HL-60 (cell line): ENCODE data around the gene SYNGR4.

Experiments used
- DNase-seq, 2 experiments: peaks; one replicate each; pipeline ENCODE4 v3.0.0-alpha.2; 2010 to 2020; ENCODE audit warnings: low read depth in 1 of 2, low spot score in 1 of 2
- H3K27ac ChIP-seq: fragments of 250-450 bp; sonication (Bioruptor Pico); replicated peaks from 2 replicates; pipeline ENCODE4 v1.5.1; 2020; ENCODE audit warnings: mild to moderate bottlenecking, moderate library complexity
- H3K27me3 ChIP-seq: fragments of 250-450 bp; sonication (Bioruptor Pico); 2 replicates; pipeline ENCODE4 v1.5.1; 2021; ENCODE audit warnings: mild to moderate bottlenecking, moderate library complexity; ENCODE audit not compliant: insufficient read depth, poor library complexity, severe bottlenecking
- H3K4me3 ChIP-seq: replicated peaks from 2 replicates; pipeline ENCODE4 v1.5.1; 2011; ENCODE audit warnings: mild to moderate bottlenecking, control low read depth, low read length; ENCODE audit not compliant: insufficient read depth
- GABPA ChIP-seq: IDR thresholded peaks from 2 replicates; pipeline ENCODE4 v1.6.1; 2012; ENCODE audit warnings: low read depth
- POLR2AphosphoS5 ChIP-seq: IDR thresholded peaks from 2 replicates; pipeline ENCODE4 v1.6.1; 2012; ENCODE audit warnings: low read depth
- REST ChIP-seq: IDR thresholded peaks from 2 replicates; pipeline ENCODE4 v1.6.1; 2012; ENCODE audit warnings: low read depth; ENCODE audit not compliant: insufficient replicate concordance
- SPI1 ChIP-seq: IDR thresholded peaks from 2 replicates; pipeline ENCODE4 v1.6.1; 2012; ENCODE audit warnings: low read depth, mild to moderate bottlenecking, borderline replicate concordance
- TF ChIP-seq, protein P1 (sequence below): IDR thresholded peaks from one replicate; pipeline ENCODE4 v1.5.1; 2011; ENCODE audit warnings: low read length, control low read depth, inconsistent platforms; ENCODE audit not compliant: insufficient read depth

The SYNGR4 gene

GRCh38 chr19:48362716-48363499, 1.3 kb upstream of the SYNGR4 start:
- Histone ChIP-seq H3K27ac (peak overlapping the region; percentile 91), H3K4me3 (peak overlapping the region; percentile 65), H3K27me3 (no peaks in the 10 kb centered on the region)
- peak; percentile 88 to 96 for DNase-seq
- TF ChIP-seq REST (no peak), SPI1 (no peak), POLR2AphosphoS5 (no peak), GABPA (no peak)
- TF ChIP-seq, protein P1, sequence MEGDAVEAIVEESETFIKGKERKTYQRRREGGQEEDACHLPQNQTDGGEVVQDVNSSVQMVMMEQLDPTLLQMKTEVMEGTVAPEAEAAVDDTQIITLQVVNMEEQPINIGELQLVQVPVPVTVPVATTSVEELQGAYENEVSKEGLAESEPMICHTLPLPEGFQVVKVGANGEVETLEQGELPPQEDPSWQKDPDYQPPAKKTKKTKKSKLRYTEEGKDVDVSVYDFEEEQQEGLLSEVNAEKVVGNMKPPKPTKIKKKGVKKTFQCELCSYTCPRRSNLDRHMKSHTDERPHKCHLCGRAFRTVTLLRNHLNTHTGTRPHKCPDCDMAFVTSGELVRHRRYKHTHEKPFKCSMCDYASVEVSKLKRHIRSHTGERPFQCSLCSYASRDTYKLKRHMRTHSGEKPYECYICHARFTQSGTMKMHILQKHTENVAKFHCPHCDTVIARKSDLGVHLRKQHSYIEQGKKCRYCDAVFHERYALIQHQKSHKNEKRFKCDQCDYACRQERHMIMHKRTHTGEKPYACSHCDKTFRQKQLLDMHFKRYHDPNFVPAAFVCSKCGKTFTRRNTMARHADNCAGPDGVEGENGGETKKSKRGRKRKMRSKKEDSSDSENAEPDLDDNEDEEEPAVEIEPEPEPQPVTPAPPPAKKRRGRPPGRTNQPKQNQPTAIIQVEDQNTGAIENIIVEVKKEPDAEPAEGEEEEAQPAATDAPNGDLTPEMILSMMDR, result no peak

GRCh38 chr19:48363500-48363809, 712 bp upstream of the SYNGR4 start:
- no peak for DNase-seq
- no peaks in the 10 kb centered on the region for H3K27me3 ChIP-seq
- TF ChIP-seq GABPA, result no peak
- TF ChIP-seq REST, result no peak

DNA sequence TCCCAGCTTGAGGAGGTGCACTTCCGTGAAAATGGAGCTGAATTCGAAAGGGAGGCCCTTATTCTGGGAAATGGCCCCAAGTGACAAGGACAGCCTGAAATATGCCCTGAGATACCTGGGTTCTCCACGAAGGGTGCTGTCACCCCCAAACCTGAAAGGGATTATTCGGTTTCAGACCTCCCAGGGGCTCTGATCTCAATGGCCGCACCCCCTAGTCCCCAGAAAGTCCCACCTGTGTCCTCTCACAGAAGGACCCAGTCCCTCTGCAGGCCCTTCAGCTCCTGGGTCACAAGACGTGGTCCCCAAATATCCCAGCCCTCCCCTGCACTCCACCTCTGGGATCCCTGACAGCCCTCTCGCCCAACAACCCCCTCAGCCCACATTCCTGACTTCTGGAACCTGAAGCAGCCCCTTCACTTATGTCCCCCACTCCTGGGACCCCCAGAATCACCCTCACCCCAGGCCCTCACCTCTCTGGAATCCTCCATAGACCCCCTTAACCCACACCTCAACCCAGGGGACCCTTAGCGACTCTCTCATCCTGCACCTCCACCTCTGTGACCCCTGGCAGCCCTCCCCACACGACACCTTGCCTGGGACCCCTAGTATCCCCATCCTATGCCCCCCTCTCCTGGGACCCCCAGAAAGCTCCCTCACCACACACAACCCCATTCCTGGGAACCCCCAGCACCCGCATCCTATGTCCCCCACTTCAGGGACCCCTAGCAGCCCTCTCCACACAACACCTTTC, 606 bp downstream of the SYNGR4 start:
- Histone ChIP-seq H3K27ac (peak overlapping the region; percentile 91), H3K27me3 (no peaks in the 10 kb centered on the region), H3K4me3 (peak overlapping the region; percentile 31)
- TF ChIP-seq REST (no peak), SPI1 (no peak), POLR2AphosphoS5 (no peak), GABPA (no peak)
- TF ChIP-seq, protein P1, result no peak
- DNase-seq, result no peak

More at GRCh38 chr19:48363500-48363809, 712 bp upstream of the SYNGR4 start:
- Histone ChIP-seq H3K27ac (peak overlapping the region; percentile 91), H3K4me3 (peak overlapping the region; percentile 65)
